Choroid plexus epithelial cell (primary cell): Measurements from ENCODE around the gene GAB3.

Experiments
- DNase-seq: peaks from one replicate; pipeline ENCODE4 v3.0.0-alpha.2; 2010; ENCODE audit warnings: low read depth
- H3K4me3 ChIP-seq: 2 replicates; pipeline ENCODE4 v1.5.1; 2011; ENCODE audit warnings: low read depth, mild to moderate bottlenecking, control low read depth, low read length, moderate library complexity
- CTCF ChIP-seq: conservative IDR thresholded peaks from 2 replicates; pipeline ENCODE4 v1.5.1; 2011; ENCODE audit warnings: low read depth, mild to moderate bottlenecking, control low read depth, inconsistent platforms, low read length, moderate library complexity

GAB3 gene

GRCh38 chrX:154724993-154725756 lies 25.7 kb downstream of the GAB3 start:
- TF ChIP-seq CTCF, result no peak
- no peak for DNase-seq
- H3K4me3 ChIP-seq, result no peak overlapping the region

GRCh38 chrX:154721155-154721554 lies 29.7 kb downstream of the GAB3 start:
- TF ChIP-seq CTCF, result no peak
- H3K4me3 ChIP-seq, result no peak overlapping the region
- no peak for DNase-seq

- no peak overlapping the region for H3K4me3 ChIP-seq
- no peak for DNase-seq
- TF ChIP-seq CTCF, result no peak
These were observed 30.8 kb downstream of the GAB3 start for GRCh38 chrX:154720067-154720466.

GRCh38 chrX:154719132-154719675 lies 31.7 kb downstream of the GAB3 start:
- no peak overlapping the region for H3K4me3 ChIP-seq
- peak; percentile 78 for DNase-seq
- TF ChIP-seq CTCF, result no peak

GRCh38 chrX:154718616-154719015 lies 32.3 kb downstream of the GAB3 start:
- H3K4me3 ChIP-seq, result no peak overlapping the region
- no peak for TF ChIP-seq CTCF
- DNase-seq, result no peak

- peak; percentile 32 for DNase-seq
- TF ChIP-seq CTCF, result peak; percentile 12
- no peak overlapping the region for H3K4me3 ChIP-seq
These were observed 33.1 kb downstream of the GAB3 start for GRCh38 chrX:154717824-154718223.

GRCh38 chrX:154715825-154716224 lies 35.1 kb downstream of the GAB3 start:
- TF ChIP-seq CTCF, result no peak
- no peak overlapping the region for H3K4me3 ChIP-seq
- no peak for DNase-seq
